SK-N-SH (cell line): ENCODE data around the gene LPAR4. TPM values are rescaled to one million over a fixed set of nuclear protein-coding genes. Genes with fewer than 3 reads are reported as not detected.

ENCODE experiments used
- CTCF ChIA-PET: fragments of 300-600, 350-600 bp; formaldehyde crosslinking; extraction: SDS; loops from one replicate; lab custom pipeline; 2021; lab: Yijun Ruan, JAX
- POLR2A ChIA-PET: fragments of 350-600 bp; sonication (Branson Sonifier 250); formaldehyde crosslinking; extraction: SDS; loops from one replicate; lab custom pipeline; 2020; ENCODE audit warnings: antibody characterized with exemption, inconsistent platforms; lab: Yijun Ruan, JAX
- DNase-seq: peaks from one replicate; pipeline ENCODE4 v3.0.0; 2012
- H2AFZ ChIP-seq: fragments of 200-600 bp; sonication (generic); 2 replicates; pipeline ENCODE4 v1.8.1; 2016; ENCODE audit warnings: antibody characterized with exemption, mild to moderate bottlenecking, low read depth
- H3F3A ChIP-seq: fragments of 200-600 bp; sonication (generic); replicated peaks from 2 replicates; pipeline ENCODE3; 2016; ENCODE audit warnings: antibody characterized with exemption, mild to moderate bottlenecking; ENCODE audit not compliant: insufficient read depth
- H3K27ac ChIP-seq, 2 experiments: fragments of 200-500 bp in 1 of 2; fragments of 200-600 bp in 1 of 2; sonication (Bioruptor generic) in 1 of 2; sonication (generic), shearing (Covaris generic) in 1 of 2; 2 replicates each; pipeline versions ENCODE4 v1.5.1 to v1.6.1; 2014 to 2016; ENCODE audit warnings: low read depth in 2 of 2, inconsistent platforms in 1 of 2, low read length in 1 of 2, mild to moderate bottlenecking in 1 of 2, mixed read lengths in 1 of 2
- H3K27me3 ChIP-seq: fragments of 200-600 bp; sonication (generic), shearing (Covaris generic); 2 replicates; pipeline ENCODE4 v1.6.1; 2016; ENCODE audit warnings: mixed run types; ENCODE audit not compliant: insufficient read depth
- H3K36me3 ChIP-seq, 2 experiments: fragments of 200-500 bp in 1 of 2; fragments of 200-600 bp in 1 of 2; sonication (Bioruptor generic) in 1 of 2; sonication (generic) in 1 of 2; replicated peaks in 1 of 2; 2 replicates each; pipeline versions ENCODE3 to v1.5.1; 2014 to 2016; ENCODE audit warnings: low read length in 1 of 2, mild to moderate bottlenecking in 1 of 2; ENCODE audit not compliant: insufficient read depth in 2 of 2, control insufficient read depth in 1 of 2
- H3K4me1 ChIP-seq, 2 experiments: fragments of 200-500 bp in 1 of 2; fragments of 200-600 bp in 1 of 2; sonication (Bioruptor generic) in 1 of 2; sonication (generic), shearing (Covaris generic) in 1 of 2; 2 replicates each; pipeline versions ENCODE4 v1.5.1 to v1.6.1; 2014 to 2016; ENCODE audit warnings: low read depth in 1 of 2, low read length in 1 of 2, mixed run types in 1 of 2; ENCODE audit not compliant: insufficient read depth in 2 of 2, control insufficient read depth in 1 of 2
- H3K4me2 ChIP-seq: fragments of 200-600 bp; sonication (generic), shearing (Covaris generic); 2 replicates; pipeline ENCODE4 v1.6.1; 2017; ENCODE audit warnings: mixed run types
- H3K4me3 ChIP-seq, 2 experiments: fragments of 200-500 bp in 1 of 2; fragments of 200-600 bp in 1 of 2; sonication (Bioruptor generic) in 1 of 2; sonication (generic), shearing (Covaris generic) in 1 of 2; 2 replicates each; pipeline versions ENCODE4 v1.5.1 to v1.8.1; 2014 to 2016; ENCODE audit warnings: low read depth in 2 of 2, inconsistent platforms in 1 of 2, low read length in 1 of 2, mild to moderate bottlenecking in 1 of 2, mixed read lengths in 1 of 2, moderate library complexity in 1 of 2
- H3K79me2 ChIP-seq: fragments of 200-600 bp; sonication (generic); 2 replicates; pipeline ENCODE4 v1.8.1; 2017; ENCODE audit warnings: mild to moderate bottlenecking; ENCODE audit not compliant: insufficient read depth
- H3K9ac ChIP-seq: fragments of 200-600 bp; sonication (generic); 2 replicates; pipeline ENCODE4 v1.6.1; 2017; ENCODE audit warnings: mixed run types
- H3K9me2 ChIP-seq: fragments of 200-600 bp; sonication (generic); 2 replicates; pipeline ENCODE4 v1.6.1; 2017; ENCODE audit warnings: mixed run types
- H3K9me3 ChIP-seq: fragments of 200-600 bp; sonication (generic); 2 replicates; pipeline ENCODE4 v1.6.1; 2017; ENCODE audit warnings: mixed run types, mild to moderate bottlenecking, moderate library complexity
- H4K20me1 ChIP-seq: fragments of 200-600 bp; sonication (generic); 2 replicates; pipeline ENCODE4 v1.6.1; 2017; ENCODE audit warnings: mild to moderate bottlenecking, mixed run types; ENCODE audit not compliant: insufficient read depth
- CHD2 ChIP-seq: fragments of 150-350 bp; IDR thresholded peaks from 2 replicates; pipeline ENCODE4 v1.6.1; 2018; ENCODE audit warnings: low read length; ENCODE audit not compliant: partially characterized antibody
- ELF1 ChIP-seq: IDR thresholded peaks from 2 replicates; pipeline ENCODE4 v1.4.0; 2012
- EZH2phosphoT487 ChIP-seq: fragments of 200-600 bp; sonication (generic); IDR thresholded peaks from 2 replicates; pipeline ENCODE4 v1.6.1; 2017; ENCODE audit warnings: low read depth, mixed run types, mild to moderate bottlenecking, antibody characterized with exemption, moderate library complexity, borderline replicate concordance
- FOSL2 ChIP-seq: IDR thresholded peaks from 2 replicates; pipeline ENCODE4 v1.4.0; 2012; ENCODE audit warnings: low read depth, mild to moderate bottlenecking, moderate library complexity, borderline replicate concordance
- GABPA ChIP-seq: IDR thresholded peaks from 2 replicates; pipeline ENCODE4 v1.4.0; 2012; ENCODE audit warnings: low read depth, mild to moderate bottlenecking
- MXI1 ChIP-seq: IDR thresholded peaks from 2 replicates; pipeline ENCODE4 v1.6.1; 2012; ENCODE audit warnings: mild to moderate bottlenecking, low read depth, low read length, improper control_type of control experiment
- NFIC ChIP-seq: IDR thresholded peaks from 2 replicates; pipeline ENCODE4 v1.4.0; 2012; ENCODE audit warnings: borderline replicate concordance
- NRF1 ChIP-seq: IDR thresholded peaks from 2 replicates; pipeline ENCODE4 v1.6.1; 2012; ENCODE audit warnings: low read depth, mild to moderate bottlenecking, low read length
- POLR2AphosphoS5 ChIP-seq: IDR thresholded peaks from 2 replicates; pipeline ENCODE4 v1.6.1; 2012; ENCODE audit warnings: low read depth, low read length
- RAD21 ChIP-seq: IDR thresholded peaks from 2 replicates; pipeline ENCODE4 v1.6.1; 2012; ENCODE audit warnings: mild to moderate bottlenecking, low read length
- RFX5 ChIP-seq: IDR thresholded peaks from 2 replicates; pipeline ENCODE4 v1.6.1; 2012; ENCODE audit warnings: mild to moderate bottlenecking, improper control_type of control experiment, low read length
- RXRA ChIP-seq: IDR thresholded peaks from 2 replicates; pipeline ENCODE4 v1.4.0; 2012; ENCODE audit warnings: low read depth, mild to moderate bottlenecking, borderline replicate concordance
- SIN3A ChIP-seq: IDR thresholded peaks from 2 replicates; pipeline ENCODE4 v1.6.1; 2012; ENCODE audit warnings: low read depth, mild to moderate bottlenecking, low read length, moderate library complexity, borderline replicate concordance
- TAF1 ChIP-seq: IDR thresholded peaks from 2 replicates; pipeline ENCODE4 v1.6.1; 2012; ENCODE audit warnings: low read depth, mild to moderate bottlenecking, low read length, moderate library complexity, borderline replicate concordance
- TCF12 ChIP-seq: IDR thresholded peaks from 2 replicates; pipeline ENCODE4 v1.4.0; 2012
- TEAD4 ChIP-seq: IDR thresholded peaks from 2 replicates; pipeline ENCODE4 v1.4.0; 2012; ENCODE audit warnings: mild to moderate bottlenecking, borderline replicate concordance; ENCODE audit not compliant: insufficient read depth
- YY1 ChIP-seq: IDR thresholded peaks from 2 replicates; pipeline ENCODE4 v1.4.0; 2012; ENCODE audit warnings: low read depth, mild to moderate bottlenecking
- WGBS: methylation state at CpG from one replicate; pipeline ENCODE4 v1.1.6; 2017; ENCODE audit warnings: low lambda C conversion rate; 5-methylcytosine and 5-hydroxymethylcytosine counted together
- polyA plus RNA-seq, 3 experiments: library from polyadenylated mRNA; depleted of rRNA; stranded (reverse); fragments of >200 nt; gene quantifications; 2 replicates each; pipeline ENCODE4 v1.2.3, GENCODE V29; 2012
- TF ChIP-seq, protein P1 (sequence below): IDR thresholded peaks from 2 replicates; pipeline ENCODE4 v1.4.0; 2012; ENCODE audit warnings: low read depth
- TF ChIP-seq, protein P2 (sequence below): IDR thresholded peaks from 2 replicates; pipeline ENCODE4 v1.6.1; 2012; ENCODE audit warnings: mild to moderate bottlenecking, low read depth, low read length, moderate library complexity

Gene LPAR4
- polyA plus RNA-seq, 1 of the 3 experiments (the other 2 are of a cell fraction): not detected

DNA sequence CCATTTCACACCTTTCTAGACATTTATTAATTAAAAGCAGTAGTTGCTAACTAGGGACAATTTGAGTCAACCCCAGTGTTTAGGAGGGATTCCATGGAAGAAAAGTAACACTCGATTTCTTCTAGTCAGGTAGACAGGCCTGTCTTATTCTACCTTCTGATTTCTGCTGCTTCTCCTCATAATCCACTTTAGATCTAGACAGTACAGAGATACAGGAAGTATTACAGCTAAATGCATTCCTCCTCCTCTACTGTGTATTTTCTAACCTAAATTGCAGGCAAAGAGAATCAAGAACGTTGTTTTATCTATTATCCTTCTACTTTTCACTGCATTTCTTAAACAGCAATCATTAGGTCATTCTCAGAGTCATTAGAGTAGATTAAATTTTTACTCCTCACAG, 52.6 kb downstream of the LPAR4 start:
- H3K27me3 ChIP-seq: no peaks in the 10 kb centered on the region
- H4K20me1 ChIP-seq: no peaks in the 10 kb centered on the region
- no peaks in the 10 kb centered on the region for H3K9me2 ChIP-seq
- no peaks in the 10 kb centered on the region for H3F3A ChIP-seq
- no peak overlapping the region for H3K4me3 ChIP-seq
- CTCF ChIA-PET: no interaction called here
- H3K79me2 ChIP-seq: no peaks in the 10 kb centered on the region
- H3K4me2 ChIP-seq: no peak overlapping the region
- DNase-seq: no peak
- no peak overlapping the region for H3K27ac ChIP-seq
- H3K9ac ChIP-seq: no peak overlapping the region
- H2AFZ ChIP-seq: no peak overlapping the region
- no peaks in the 10 kb centered on the region for H3K4me1 ChIP-seq
- POLR2A ChIA-PET: no interaction called here
- H3K36me3 ChIP-seq: no peaks in the 10 kb centered on the region
- TF ChIP-seq NFIC (no peak), RXRA (no peak), CHD2 (no peak), ELF1 (no peak), POLR2AphosphoS5 (no peak), SIN3A (no peak), TCF12 (no peak), GABPA (no peak), YY1 (no peak), FOSL2 (no peak), MXI1 (no peak), TAF1 (no peak), TEAD4 (no peak), RAD21 (no peak), RFX5 (no peak), EZH2phosphoT487 (no peak), NRF1 (no peak)
- TF ChIP-seq, protein P1, sequence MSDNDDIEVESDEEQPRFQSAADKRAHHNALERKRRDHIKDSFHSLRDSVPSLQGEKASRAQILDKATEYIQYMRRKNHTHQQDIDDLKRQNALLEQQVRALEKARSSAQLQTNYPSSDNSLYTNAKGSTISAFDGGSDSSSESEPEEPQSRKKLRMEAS: no peak
- TF ChIP-seq, protein P2, sequence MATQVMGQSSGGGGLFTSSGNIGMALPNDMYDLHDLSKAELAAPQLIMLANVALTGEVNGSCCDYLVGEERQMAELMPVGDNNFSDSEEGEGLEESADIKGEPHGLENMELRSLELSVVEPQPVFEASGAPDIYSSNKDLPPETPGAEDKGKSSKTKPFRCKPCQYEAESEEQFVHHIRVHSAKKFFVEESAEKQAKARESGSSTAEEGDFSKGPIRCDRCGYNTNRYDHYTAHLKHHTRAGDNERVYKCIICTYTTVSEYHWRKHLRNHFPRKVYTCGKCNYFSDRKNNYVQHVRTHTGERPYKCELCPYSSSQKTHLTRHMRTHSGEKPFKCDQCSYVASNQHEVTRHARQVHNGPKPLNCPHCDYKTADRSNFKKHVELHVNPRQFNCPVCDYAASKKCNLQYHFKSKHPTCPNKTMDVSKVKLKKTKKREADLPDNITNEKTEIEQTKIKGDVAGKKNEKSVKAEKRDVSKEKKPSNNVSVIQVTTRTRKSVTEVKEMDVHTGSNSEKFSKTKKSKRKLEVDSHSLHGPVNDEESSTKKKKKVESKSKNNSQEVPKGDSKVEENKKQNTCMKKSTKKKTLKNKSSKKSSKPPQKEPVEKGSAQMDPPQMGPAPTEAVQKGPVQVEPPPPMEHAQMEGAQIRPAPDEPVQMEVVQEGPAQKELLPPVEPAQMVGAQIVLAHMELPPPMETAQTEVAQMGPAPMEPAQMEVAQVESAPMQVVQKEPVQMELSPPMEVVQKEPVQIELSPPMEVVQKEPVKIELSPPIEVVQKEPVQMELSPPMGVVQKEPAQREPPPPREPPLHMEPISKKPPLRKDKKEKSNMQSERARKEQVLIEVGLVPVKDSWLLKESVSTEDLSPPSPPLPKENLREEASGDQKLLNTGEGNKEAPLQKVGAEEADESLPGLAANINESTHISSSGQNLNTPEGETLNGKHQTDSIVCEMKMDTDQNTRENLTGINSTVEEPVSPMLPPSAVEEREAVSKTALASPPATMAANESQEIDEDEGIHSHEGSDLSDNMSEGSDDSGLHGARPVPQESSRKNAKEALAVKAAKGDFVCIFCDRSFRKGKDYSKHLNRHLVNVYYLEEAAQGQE: no peak
- WGBS: 1% methylated on average over 2 of the region's 2 CpGs
- no peaks in the 10 kb centered on the region for H3K9me3 ChIP-seq
